Retinal pigment epithelial cell (primary cell): ENCODE data around the gene GPR37L1.

Source experiments
- DNase-seq: peaks from one replicate; pipeline ENCODE4 v3.0.0-alpha.2; 2010; ENCODE audit warnings: low read depth
- H3K4me3 ChIP-seq: 2 replicates; pipeline ENCODE4 v1.5.1; 2011; ENCODE audit warnings: mild to moderate bottlenecking, low read length, control low read depth, moderate library complexity
- CTCF ChIP-seq: conservative IDR thresholded peaks from 2 replicates; pipeline ENCODE4 v1.5.1; 2011; ENCODE audit warnings: low read depth, low read length, control low read depth, inconsistent platforms

GPR37L1 gene

GRCh38 chr1:202122639-202123335 is at the start of gene GPR37L1:
GPR37L1 (plus strand) TSS chr1:202122917; CDS start chr1:202122964, 47 bp downstream.
- DNase-seq = no peak

GRCh38 chr1:202073206-202073605 is 49.5 kb upstream of the GPR37L1 start:
- H3K4me3 ChIP-seq = no peak overlapping the region
- no peak for TF ChIP-seq CTCF
- DNase-seq = no peak

More at GRCh38 chr1:202122639-202123335, at the start of gene GPR37L1:
- H3K4me3 ChIP-seq = no peak within 1 kb of the TSS
- TF ChIP-seq CTCF = peak; percentile 58

GRCh38 chr1:202074985-202075384 is 47.7 kb upstream of the GPR37L1 start:
- no peak for TF ChIP-seq CTCF
- DNase-seq = no peak
- no peak overlapping the region for H3K4me3 ChIP-seq

- no peak for TF ChIP-seq CTCF
- H3K4me3 ChIP-seq = no peak overlapping the region
- DNase-seq = no peak
Measured at GRCh38 chr1:202075389-202075788, 47.3 kb upstream of the GPR37L1 start.

GRCh38 chr1:202076050-202076511 is 46.6 kb upstream of the GPR37L1 start:
- no peak for DNase-seq

GRCh38 chr1:202078241-202078640 is 44.5 kb upstream of the GPR37L1 start:
- no peak for DNase-seq
- no peak overlapping the region for H3K4me3 ChIP-seq
- TF ChIP-seq CTCF = no peak

More at GRCh38 chr1:202076050-202076511, 46.6 kb upstream of the GPR37L1 start:
- H3K4me3 ChIP-seq = no peak overlapping the region
- no peak for TF ChIP-seq CTCF

GRCh38 chr1:202081992-202082391 is 40.7 kb upstream of the GPR37L1 start:
- no peak for TF ChIP-seq CTCF
- H3K4me3 ChIP-seq = no peak overlapping the region
- no peak for DNase-seq
